Activated CD4-positive, alpha-beta T cell treated with anti-CD3 and anti-CD28 coated beads, Interleukin-2, amount 10 ng/mL, durations not matched to agents 24 days and 14 days (primary cell): ENCODE measurements around the gene ST3GAL2. TPM values are rescaled to one million over a fixed set of nuclear protein-coding genes. Genes with fewer than 3 reads are reported as not detected.
A peak's percentile ranks its signal among the peaks of the same experiment; 100 is the strongest.
"Not testable (repeated sequence)": the region's sequence is repeated elsewhere in the genome, so short reads cannot be mapped to it uniquely, and the experiment has no call there.

Experiments used
- DNase-seq: peaks from one replicate; pipeline ENCODE4 v3.0.0; 2022
- H3K27ac Mint-ChIP-seq: one replicate; pipeline ENCODE4 v1.8.0; 2022; ENCODE audit warnings: mild to moderate bottlenecking, mixed read lengths
- H3K27me3 Mint-ChIP-seq: one replicate; pipeline ENCODE4 v1.8.0; 2022; ENCODE audit warnings: mixed read lengths
- H3K36me3 Mint-ChIP-seq: one replicate; pipeline ENCODE4 v1.8.0; 2022; ENCODE audit warnings: low read depth, mild to moderate bottlenecking, mixed read lengths
- H3K4me1 Mint-ChIP-seq: one replicate; pipeline ENCODE4 v1.8.0; 2021; ENCODE audit warnings: mixed read lengths
- H3K4me3 Mint-ChIP-seq: one replicate; pipeline ENCODE4 v1.8.0; 2022; ENCODE audit warnings: mild to moderate bottlenecking, moderate library complexity, mixed read lengths
- H3K9me3 Mint-ChIP-seq: one replicate; pipeline ENCODE4 v1.8.0; 2021; ENCODE audit warnings: mixed read lengths
- intact Hi-C: fragments of 100-400 bp; cut with micrococcal nuclease; formaldehyde crosslinking; loops from one replicate; pipeline ENCODE4 v1.15.1; 2023
- total RNA-seq: library from RNA; stranded (reverse); gene quantifications from 2 replicates; pipeline ENCODE4 v1.2.3, GENCODE V29; 2022

The ST3GAL2 gene
- total RNA-seq, 1 donor from 2014 or later: 27.9 TPM

- DNase-seq: peak; percentile 83
- not testable (repeated sequence) for H3K4me3 Mint-ChIP-seq, H3K4me1 Mint-ChIP-seq, H3K27me3 Mint-ChIP-seq, H3K9me3 Mint-ChIP-seq, H3K27ac Mint-ChIP-seq
- peaks cover 58% of the 10 kb centered on the region for H3K36me3 Mint-ChIP-seq
- intact Hi-C loops: loop anchor here (1.0 kb wide), 1 partner anchor 283 kb away; no protein-coding TSS in a partner anchor
Measured at GRCh38 chr16:70370145-70370544, 68.8 kb downstream of the ST3GAL2 start.

DNA sequence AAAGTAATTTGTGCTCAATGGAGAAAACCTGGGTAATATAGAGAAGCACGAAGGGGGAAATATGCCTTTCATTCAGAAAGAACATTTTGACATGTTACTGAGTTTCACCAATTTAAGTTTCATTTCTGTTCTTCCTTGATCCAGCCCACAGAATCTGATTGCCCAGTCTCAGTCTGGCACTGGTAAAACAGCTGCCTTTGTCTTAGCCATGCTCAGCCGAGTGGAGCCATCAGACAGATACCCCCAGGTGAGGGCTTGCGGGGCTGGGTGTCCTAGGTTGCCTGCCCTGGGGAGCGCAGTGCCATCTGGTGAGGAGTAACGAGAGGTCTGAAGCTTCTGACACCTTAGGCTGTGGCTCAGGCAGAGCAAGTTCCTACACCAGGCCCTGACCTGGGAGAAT, 74.5 kb downstream of the ST3GAL2 start:
- peaks cover 44% of the 10 kb centered on the region for H3K36me3 Mint-ChIP-seq
- H3K27me3 Mint-ChIP-seq: no peaks in the 10 kb centered on the region
- DNase-seq: no peak
- intact Hi-C loops: no loop called here
- no peaks in the 10 kb centered on the region for H3K4me1 Mint-ChIP-seq
- H3K27ac Mint-ChIP-seq: no peak overlapping the region
- H3K9me3 Mint-ChIP-seq: no peaks in the 10 kb centered on the region
- no peak overlapping the region for H3K4me3 Mint-ChIP-seq

DNA sequence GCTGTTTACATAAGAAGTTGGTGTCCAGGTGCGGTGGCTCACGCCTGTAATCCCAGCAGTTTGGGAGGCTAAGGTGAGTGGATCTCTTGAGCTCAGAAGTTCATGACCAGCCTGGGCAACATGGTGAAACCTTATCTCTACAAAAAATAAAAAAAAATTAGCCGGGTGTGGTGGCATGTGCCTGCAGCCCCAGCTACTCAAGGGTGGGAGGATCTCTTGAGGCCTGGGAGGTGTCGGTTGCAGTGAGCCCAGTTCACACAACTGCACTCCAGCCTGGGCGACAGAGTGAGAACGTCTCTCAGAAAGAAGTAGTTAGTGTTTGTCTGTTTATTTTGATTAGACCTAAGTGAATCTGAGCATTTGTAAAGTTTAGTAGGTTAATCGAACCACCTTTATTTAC, 79.3 kb downstream of the ST3GAL2 start:
- H3K4me3 Mint-ChIP-seq: no peak overlapping the region
- no peaks in the 10 kb centered on the region for H3K4me1 Mint-ChIP-seq
- no peaks in the 10 kb centered on the region for H3K9me3 Mint-ChIP-seq
- intact Hi-C loops: no loop called here
- no peak overlapping the region for H3K27ac Mint-ChIP-seq
- H3K27me3 Mint-ChIP-seq: no peaks in the 10 kb centered on the region
- peaks cover 41% of the 10 kb centered on the region for H3K36me3 Mint-ChIP-seq
- DNase-seq: no peak

GRCh38 chr16:70349783-70350182, 89.1 kb downstream of the ST3GAL2 start:
- intact Hi-C loops: loop anchor here (10.0 kb wide), 1 partner anchor 965 kb away; the partner anchor contains the start of gene TERF2
- Mint-ChIP-seq H3K27ac (peak overlapping the region; percentile 66), H3K27me3 (no peaks in the 10 kb centered on the region), H3K36me3 (peaks cover 40% of the 10 kb centered on the region), H3K4me3 (no peak overlapping the region), H3K9me3 (no peaks in the 10 kb centered on the region), H3K4me1 (peaks cover 22% of the 10 kb centered on the region)
- no peak for DNase-seq

DNA sequence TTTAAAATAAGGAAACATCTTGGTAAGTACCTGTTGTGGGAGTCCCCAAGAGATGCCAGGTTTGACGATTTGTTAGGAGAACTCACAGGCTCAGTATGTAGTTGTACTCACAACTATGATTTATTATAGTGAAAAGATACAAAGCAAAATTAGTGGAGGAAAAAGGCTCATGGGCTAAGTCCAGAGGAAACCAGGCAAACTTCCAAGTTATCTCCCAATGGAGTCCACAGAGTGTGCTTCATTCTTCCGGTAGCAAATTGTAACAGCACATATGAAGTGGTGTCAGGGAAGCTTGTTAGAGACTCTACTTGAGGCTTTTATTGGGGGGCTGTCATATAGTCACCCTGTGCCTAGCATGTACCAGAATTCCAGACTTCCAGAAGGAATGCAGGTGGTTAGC, 89.9 kb downstream of the ST3GAL2 start:
- no peak overlapping the region for H3K27ac Mint-ChIP-seq
- peaks cover 22% of the 10 kb centered on the region for H3K4me1 Mint-ChIP-seq
- peaks cover 33% of the 10 kb centered on the region for H3K36me3 Mint-ChIP-seq
- intact Hi-C loops: loop anchor here (10.0 kb wide), 1 partner anchor 964 kb away; the partner anchor contains the start of gene TERF2
- H3K4me3 Mint-ChIP-seq: no peak overlapping the region
- H3K27me3 Mint-ChIP-seq: no peaks in the 10 kb centered on the region
- DNase-seq: no peak
- no peaks in the 10 kb centered on the region for H3K9me3 Mint-ChIP-seq

- H3K36me3 Mint-ChIP-seq: peaks cover 24% of the 10 kb centered on the region
- H3K9me3 Mint-ChIP-seq: no peaks in the 10 kb centered on the region
- peak; percentile 60 for DNase-seq
Measured at GRCh38 chr16:70345840-70346239, 93.1 kb downstream of the ST3GAL2 start.

GRCh38 chr16:70342016-70342415, 96.9 kb downstream of the ST3GAL2 start:
- intact Hi-C loops: loop anchor here (10.0 kb wide), 1 partner anchor 957 kb away; the partner anchor contains the start of gene TERF2
- H3K4me1 Mint-ChIP-seq: peaks cover 7% of the 10 kb centered on the region
- no peaks in the 10 kb centered on the region for H3K27me3 Mint-ChIP-seq
- no peaks in the 10 kb centered on the region for H3K9me3 Mint-ChIP-seq
- peak overlapping the region; percentile 53 for H3K27ac Mint-ChIP-seq
- no peak overlapping the region for H3K4me3 Mint-ChIP-seq
- no peak for DNase-seq
- H3K36me3 Mint-ChIP-seq: peaks cover 13% of the 10 kb centered on the region

More at GRCh38 chr16:70345840-70346239, 93.1 kb downstream of the ST3GAL2 start:
- Mint-ChIP-seq H3K27ac (peak overlapping the region; percentile 91), H3K4me1 (peaks cover 22% of the 10 kb centered on the region), H3K4me3 (peak overlapping the region; percentile 92), H3K27me3 (no peaks in the 10 kb centered on the region)
- intact Hi-C loops: loop anchor here (1.0 to 10.0 kb wide), 5 partner anchors 35 to 961 kb away; partner anchors contain the start of genes AARS1, COG4, DDX19B and SF3B3

DNA sequence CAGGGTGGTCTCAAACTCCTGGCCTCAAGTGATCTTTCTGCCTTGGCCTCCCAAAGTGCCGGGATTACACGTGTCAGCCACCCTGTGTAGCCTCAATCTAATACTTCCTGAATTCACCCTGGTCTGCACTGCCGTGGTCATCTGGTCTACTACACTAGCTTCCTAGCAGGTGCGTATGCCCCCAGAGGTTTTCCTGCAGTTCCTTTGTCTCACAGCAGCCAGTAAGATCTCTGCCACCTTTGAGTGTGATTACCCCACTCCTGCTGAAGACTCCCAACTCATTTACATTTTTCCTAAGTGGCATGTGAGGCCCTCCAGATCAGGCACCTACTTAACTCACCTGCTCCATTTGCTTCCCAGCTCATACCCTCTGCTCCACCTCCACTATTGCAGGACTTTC, 97.3 kb downstream of the ST3GAL2 start:
- no peak overlapping the region for H3K4me3 Mint-ChIP-seq
- intact Hi-C loops: loop anchor here (10.0 kb wide), 1 partner anchor 957 kb away; the partner anchor contains the start of gene TERF2
- no peaks in the 10 kb centered on the region for H3K9me3 Mint-ChIP-seq
- H3K27ac Mint-ChIP-seq: peak overlapping the region; percentile 53
- H3K27me3 Mint-ChIP-seq: no peaks in the 10 kb centered on the region
- DNase-seq: no peak
- peaks cover 6% of the 10 kb centered on the region for H3K4me1 Mint-ChIP-seq
- peaks cover 10% of the 10 kb centered on the region for H3K36me3 Mint-ChIP-seq

GRCh38 chr16:70337814-70338213, 101.1 kb downstream of the ST3GAL2 start:
- H3K9me3 Mint-ChIP-seq: no peaks in the 10 kb centered on the region
- intact Hi-C loops: no loop called here
- H3K4me3 Mint-ChIP-seq: no peak overlapping the region
- H3K4me1 Mint-ChIP-seq: no peaks in the 10 kb centered on the region
- H3K27ac Mint-ChIP-seq: no peak overlapping the region
- no peaks in the 10 kb centered on the region for H3K27me3 Mint-ChIP-seq
- no peak for DNase-seq
- peaks cover 16% of the 10 kb centered on the region for H3K36me3 Mint-ChIP-seq

GRCh38 chr16:70332728-70333127, 106.2 kb downstream of the ST3GAL2 start:
- Mint-ChIP-seq H3K36me3 (peaks cover 26% of the 10 kb centered on the region), H3K27ac (peak overlapping the region; percentile 8)
- H3K27me3 Mint-ChIP-seq, H3K9me3 Mint-ChIP-seq, H3K4me1 Mint-ChIP-seq, H3K4me3 Mint-ChIP-seq, DNase-seq, intact Hi-C loops: not testable (repeated sequence)

- Mint-ChIP-seq H3K9me3 (no peaks in the 10 kb centered on the region), H3K27ac (no peak overlapping the region), H3K27me3 (no peaks in the 10 kb centered on the region), H3K4me3 (no peak overlapping the region), H3K4me1 (no peaks in the 10 kb centered on the region), H3K36me3 (peaks cover 26% of the 10 kb centered on the region)
- intact Hi-C loops: no loop called here
- DNase-seq: peak; percentile 65
Measured at GRCh38 chr16:70331588-70332358, 107.1 kb downstream of the ST3GAL2 start.

- Mint-ChIP-seq H3K27ac (no peak overlapping the region), H3K9me3 (no peaks in the 10 kb centered on the region), H3K4me1 (no peaks in the 10 kb centered on the region), H3K36me3 (peaks cover 24% of the 10 kb centered on the region), H3K4me3 (no peak overlapping the region), H3K27me3 (no peaks in the 10 kb centered on the region)
- no peak for DNase-seq
- intact Hi-C loops: no loop called here
Measured at GRCh38 chr16:70331091-70331490, 107.8 kb downstream of the ST3GAL2 start.
